Right cardiac atrium (tissue), 5 donors: Measurements from ENCODE around the gene DDAH2. TPM values are rescaled to one million over a fixed set of nuclear protein-coding genes. Genes with fewer than 3 reads are reported as not detected.

Source experiments
- ATAC-seq, 2 donors: fragments of 200-7000 bp; cut with Tn5 transposase; one replicate each; pipeline versions ENCODE4 v1.8.0 to v1.9.1; 2020; ENCODE audit warnings: moderate library complexity in 2 of 2, mild to moderate bottlenecking in 1 of 2
- DNase-seq, 3 donors: peaks; one replicate each; pipeline ENCODE4 v3.0.0-alpha.2; 2020
- H3K27ac ChIP-seq: one replicate; pipeline ENCODE4 v1.5.1; 2013; ENCODE audit warnings: mild to moderate bottlenecking, low read length, control low read depth, moderate library complexity
- H3K27me3 ChIP-seq: one replicate; pipeline ENCODE4 v1.6.1; 2013; ENCODE audit not compliant: control insufficient read depth, insufficient read depth
- H3K4me1 ChIP-seq: one replicate; pipeline ENCODE4 v1.6.1; 2013; ENCODE audit warnings: low read length; ENCODE audit not compliant: control insufficient read depth, insufficient read depth
- H3K4me3 ChIP-seq: one replicate; pipeline ENCODE4 v1.5.1; 2013; ENCODE audit warnings: low read length, control low read depth
- H3K9me3 ChIP-seq: one replicate; pipeline ENCODE4 v1.6.1; 2013; ENCODE audit warnings: low read length; ENCODE audit not compliant: control insufficient read depth
- WGBS: extraction: QIAGEN DNeasy Blood & Tissue Kit; methylation state at CpG from one replicate; pipeline ENCODE4 v1.1.7; 2013; 5-methylcytosine and 5-hydroxymethylcytosine counted together
- intact Hi-C, 4 donors: fragments of 100-400 bp; cut with DNase I; formaldehyde crosslinking; loops; one replicate each; pipeline versions ENCODE4 v1.11.0 to v1.14.0; 2022 to 2023
- microRNA-seq, 2 donors: library from miRNA; unstranded; fragments of <30 nt; microRNA quantifications; one replicate each; pipeline ENCODE4 v1.2.0, GENCODE V29; 2020 to 2021
- polyA plus RNA-seq: library from polyadenylated mRNA; stranded (reverse); fragments of 200-250 nt; gene quantifications from one replicate; pipeline ENCODE4 v1.2.3, GENCODE V29; 2013
- total RNA-seq, 4 donors: library from RNA; stranded (reverse); fragmentation: NEBNext Ultra II Directional; extraction: Animal tissue kit (Norgen Biotek cat#: 25700); gene quantifications; one replicate each; pipeline ENCODE4 v1.2.1, GENCODE V29; 2021
- donor health status: healthy with polysubstance abuse.
- donor health status: DM: no; HTN: yes; CAD: no.
- donor health status: DM: no; HTN: no; CAD: no.
- donor health status: DM: no; HTN: yes; CAD: no; lungs with severe emphysema.
- donor health status: DM: yes; HTN: yes; CAD: no.

The DDAH2 gene
- total and polyA plus RNA-seq, 5 donors: 42.4 to 57.4 (median 51.9) TPM

DNA sequence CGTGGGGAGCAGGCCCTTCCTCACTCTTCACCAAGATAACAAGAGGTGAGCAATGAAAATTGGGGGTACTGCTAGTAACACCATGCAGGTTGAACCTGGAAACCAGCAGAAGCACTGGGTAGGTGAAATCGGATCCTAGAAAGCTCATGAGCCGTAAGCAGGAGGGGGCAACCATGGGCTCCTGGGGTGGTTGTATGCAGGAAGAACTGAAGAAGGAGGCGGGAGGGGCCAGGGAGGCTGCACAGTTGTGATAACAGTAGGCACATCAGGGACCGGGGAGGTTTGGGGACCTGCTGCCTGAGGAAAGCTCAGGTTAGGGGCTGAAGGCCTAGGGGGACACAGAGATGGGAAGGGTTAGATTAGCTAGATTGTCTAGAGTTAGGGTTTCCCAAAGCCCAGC, 42.6 kb downstream of the DDAH2 start:
- no peaks in the 10 kb centered on the region for H3K27me3 ChIP-seq
- no peak overlapping the region for H3K27ac ChIP-seq
- H3K4me3 ChIP-seq: no peak overlapping the region
- intact Hi-C loops: loop anchor here in 3 of 4 donors (10.0 kb wide), 2 partner anchors 178 to 268 kb away; partner anchors contain the start of genes NELFE (in 2 of the 3), SKIC2 (in 2 of the 3) and NEU1 (in 1 of the 3)
- no peaks in the 10 kb centered on the region for H3K4me1 ChIP-seq
- no peak for DNase-seq
- ATAC-seq: no peak
- no peaks in the 10 kb centered on the region for H3K9me3 ChIP-seq
- 76% methylated on average over 5 of the region's 5 CpGs for WGBS

DNA sequence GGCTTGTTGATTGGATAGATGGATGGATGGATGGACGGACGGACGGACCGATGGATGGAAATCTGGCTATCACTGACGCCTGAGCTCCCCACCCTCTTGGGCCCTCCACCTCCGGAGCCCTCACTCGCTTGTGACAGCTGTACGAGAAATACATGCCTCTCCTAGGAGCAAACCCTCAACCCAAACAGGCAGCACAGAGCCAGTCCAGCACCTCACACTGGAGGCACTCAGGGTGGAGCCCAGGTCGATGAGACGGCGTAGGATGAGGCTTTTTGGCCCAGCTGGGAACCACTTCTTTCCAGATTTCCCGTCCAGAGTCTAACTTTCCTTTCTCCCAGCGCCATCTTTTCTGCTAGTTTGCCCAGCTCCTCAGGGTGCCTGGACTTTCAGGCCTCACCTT, 45.5 kb downstream of the DDAH2 start:
- Histone ChIP-seq H3K27me3 (no peaks in the 10 kb centered on the region), H3K27ac (no peak overlapping the region), H3K9me3 (no peaks in the 10 kb centered on the region), H3K4me1 (peaks cover 3% of the 10 kb centered on the region), H3K4me3 (no peak overlapping the region)
- 62% methylated on average over 13 of the region's 13 CpGs for WGBS
- DNase-seq (no peak), ATAC-seq (no peak)
- intact Hi-C loops: loop anchor here in 3 of 4 donors (5.0 to 10.0 kb wide), 4 partner anchors 44 to 271 kb away; partner anchors contain the start of genes NELFE (in 2 of the 3), SKIC2 (in 2 of the 3), DDAH2 (in 1 of the 3) and NEU1 (in 1 of the 3)

DNA sequence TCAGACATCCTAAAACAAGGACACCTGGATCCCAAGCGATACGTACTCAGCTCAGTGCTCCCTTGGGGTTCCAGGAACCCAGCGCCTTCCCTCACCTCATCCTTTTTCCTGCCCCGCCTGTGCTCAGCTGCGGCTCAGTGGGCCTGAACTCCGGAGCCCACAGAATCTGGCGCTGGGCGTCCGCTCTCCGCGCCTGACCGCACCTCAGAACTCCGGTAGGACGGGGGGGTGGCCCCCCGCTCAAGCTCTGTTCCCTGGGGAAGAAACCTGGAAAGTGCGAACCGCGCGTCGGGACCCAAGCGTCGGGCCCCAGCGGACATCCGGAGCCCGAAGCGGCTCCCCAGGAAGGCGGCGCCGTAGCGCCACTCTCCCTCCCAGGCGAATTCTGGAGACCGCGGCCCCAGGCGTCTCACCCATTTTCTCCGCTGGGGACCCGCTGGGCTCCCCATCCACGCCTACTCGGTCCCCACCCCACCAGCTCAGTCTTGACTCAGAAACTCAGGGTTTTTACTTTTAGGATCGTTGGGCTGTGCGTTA, 47.9 kb downstream of the DDAH2 start:
- intact Hi-C loops: loop anchor here in 3 of 4 donors (2.0 to 10.0 kb wide), 5 partner anchors 46 to 274 kb away; partner anchors contain the start of genes NELFE (in 2 of the 3), SKIC2 (in 2 of the 3), DDAH2 (in 1 of the 3) and NEU1 (in 1 of the 3)
- DNase-seq: peak; percentile 41 to 81 (median 80)

DNA sequence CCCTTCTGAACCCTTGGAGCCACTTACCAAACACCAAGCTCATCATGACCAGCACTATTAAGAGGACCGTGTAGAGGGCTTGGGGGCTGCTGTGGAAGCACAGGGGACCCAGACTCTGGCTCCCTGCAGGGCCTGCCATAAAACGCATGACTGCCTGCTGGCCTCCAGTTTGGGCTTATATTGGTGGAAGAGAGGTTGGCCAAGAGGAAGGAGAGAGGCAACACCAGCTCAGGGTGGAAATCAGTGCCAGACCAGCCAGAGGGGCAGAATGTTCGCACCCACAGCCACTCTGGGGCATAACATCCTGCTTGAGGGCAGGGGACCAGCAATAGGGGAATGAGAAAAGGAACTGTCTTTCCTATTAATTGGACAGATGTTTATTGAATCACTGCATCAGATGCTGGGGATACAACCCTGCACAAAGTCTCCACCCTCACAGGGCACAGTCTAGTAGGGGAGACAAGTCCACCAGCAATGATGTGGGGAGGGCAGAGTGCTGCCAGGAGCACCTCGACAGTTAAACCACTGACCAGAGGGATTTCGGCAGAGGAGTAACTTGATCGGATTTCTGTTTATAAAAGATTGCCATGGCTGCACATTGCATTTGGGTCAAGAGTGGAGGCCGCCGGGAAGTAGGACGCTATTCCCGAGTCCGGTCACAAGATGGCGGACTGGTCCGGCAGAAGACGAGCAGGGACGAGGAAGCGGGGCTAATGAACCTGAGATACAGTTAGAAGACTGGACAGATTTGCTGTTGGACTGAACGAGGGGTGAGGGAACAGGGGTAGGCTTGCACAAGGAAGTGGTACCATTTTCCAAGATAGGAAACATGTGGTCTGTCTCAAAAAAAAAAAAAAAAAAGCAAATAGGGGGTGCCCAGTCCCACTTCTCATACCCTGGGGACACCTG, 48.6 kb downstream of the DDAH2 start, which contains the start of gene LY6G5C:
LY6G5C (minus strand) TSS at position 842 of the 909 bp plus-strand sequence; CDS start at position 148, 694 bp downstream.
- Histone ChIP-seq H3K27me3 (no peaks in the 10 kb centered on the region), H3K9me3 (no peaks in the 10 kb centered on the region), H3K27ac (peak within 1 kb of the TSS; percentile 49), H3K4me1 (peaks cover 3% of the 10 kb centered on the region), H3K4me3 (peak within 1 kb of the TSS; percentile 70)
- WGBS: 12% methylated on average over 17 of the region's 17 CpGs
- ATAC-seq (peak; percentile 82 to 86), DNase-seq (peak; percentile 81 to 93 (median 91))
- intact Hi-C loops: loop anchor here in 3 of 4 donors (2.0 to 10.0 kb wide), 5 partner anchors 47 to 274 kb away; partner anchors contain the start of genes NELFE (in 2 of the 3), SKIC2 (in 2 of the 3), DDAH2 (in 1 of the 3) and NEU1 (in 1 of the 3)

More for the DNA sequence above, 47.9 kb downstream of the DDAH2 start:
- Histone ChIP-seq H3K9me3 (no peaks in the 10 kb centered on the region), H3K4me3 (peak overlapping the region; percentile 70), H3K4me1 (peaks cover 3% of the 10 kb centered on the region), H3K27ac (peak overlapping the region; percentile 49), H3K27me3 (no peaks in the 10 kb centered on the region)
- ATAC-seq: peak; percentile 65 to 68
- under 1% methylated on average over 40 of the region's 40 CpGs for WGBS

DNA sequence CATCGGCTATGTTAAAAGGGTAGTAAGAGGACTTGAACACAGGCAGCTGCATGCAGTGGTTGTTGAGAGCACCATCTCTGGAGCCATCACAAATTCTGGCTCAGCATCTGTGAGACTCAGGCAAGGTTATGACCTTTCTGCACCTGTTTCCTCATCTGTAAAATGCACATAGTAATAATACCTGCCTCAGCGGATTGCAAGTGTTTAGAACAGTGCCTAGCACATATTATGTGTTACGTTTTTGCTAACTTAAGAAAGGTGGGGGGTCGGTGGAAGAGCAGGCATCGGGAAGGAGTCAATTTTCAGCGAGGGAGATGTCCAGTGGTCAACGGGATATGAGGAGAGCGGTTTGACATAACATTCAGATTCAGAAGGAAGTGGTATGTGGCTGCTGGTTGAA, 51.1 kb downstream of the DDAH2 start:
- Histone ChIP-seq H3K27ac (no peak overlapping the region), H3K4me1 (peaks cover 3% of the 10 kb centered on the region), H3K27me3 (no peaks in the 10 kb centered on the region), H3K4me3 (no peak overlapping the region), H3K9me3 (no peaks in the 10 kb centered on the region)
- 76% methylated on average over 8 of the region's 8 CpGs for WGBS
- DNase-seq (no peak), ATAC-seq (no peak)
- intact Hi-C loops: no loop called here

Small RNA genes lying within 50 kb of the gene (microRNA-seq; reads per million reads assigned to microRNA genes)
- 0.54 to 1.3 reads per million in 2 donors for gene MIR4646

Other genes with a start within 250 kb of the DDAH2 start
Only the 30 nearest of the 42 such genes appear.
- not detected for gene LTA, start 157.0 kb downstream of the DDAH2 start, total RNA-seq
- 0.07 TPM for gene LTA, start 157.0 kb downstream of the DDAH2 start, polyA plus RNA-seq
- gene TNF, start 153.7 kb downstream of the DDAH2 start, total RNA-seq: under 1 TPM; 0.42 to 0.71 (median 0.53) TPM
- gene TNF, start 153.7 kb downstream of the DDAH2 start, polyA plus RNA-seq: 0.23 TPM
- gene LTB, start 146.9 kb downstream of the DDAH2 start, total RNA-seq: 1 to 10 TPM in 1 of 4 donors, under 1 TPM in 2, not detected in 1; 0.59 to 1.5 (median 0.60) TPM
- gene LTB, start 146.9 kb downstream of the DDAH2 start, polyA plus RNA-seq: 0.61 TPM
- 10 to 100 TPM; 10.2 to 16.6 (median 12.4) TPM for gene LST1, start 143.0 kb downstream of the DDAH2 start, total RNA-seq
- 7.8 TPM for gene LST1, start 143.0 kb downstream of the DDAH2 start, polyA plus RNA-seq
- gene NCR3, start 136.3 kb downstream of the DDAH2 start, total RNA-seq: under 1 TPM in 2 of 4 donors, not detected in 2; 0.26 to 0.31 TPM
- gene NCR3, start 136.3 kb downstream of the DDAH2 start, polyA plus RNA-seq: 0.11 TPM
- gene AIF1, start 114.1 kb downstream of the DDAH2 start, total RNA-seq: 10 to 100 TPM; 17.9 to 29.9 (median 21.3) TPM
- gene AIF1, start 114.1 kb downstream of the DDAH2 start, polyA plus RNA-seq: 14.7 TPM
- gene PRRC2A, start 108.6 kb downstream of the DDAH2 start, total RNA-seq: 100 to 1,000 TPM in 2 of 4 donors, 10 to 100 TPM in 2; 96.9 to 110 (median 103) TPM
- 95.2 TPM for gene PRRC2A, start 108.6 kb downstream of the DDAH2 start, polyA plus RNA-seq
- 100 to 1,000 TPM; 230 to 260 (median 256) TPM for gene BAG6, start 76.6 kb downstream of the DDAH2 start, total RNA-seq
- gene BAG6, start 76.6 kb downstream of the DDAH2 start, polyA plus RNA-seq: 226 TPM
- 1 to 10 TPM in 2 of 4 donors, under 1 TPM in 2; 0.48 to 2.8 (median 1.4) TPM for gene APOM, start 73.4 kb downstream of the DDAH2 start, total RNA-seq
- gene APOM, start 73.4 kb downstream of the DDAH2 start, polyA plus RNA-seq: 3.9 TPM
- 10 to 100 TPM; 18.5 to 20.7 (median 20.1) TPM for gene C6orf47, start 68.5 kb downstream of the DDAH2 start, total RNA-seq
- 21.2 TPM for gene C6orf47, start 68.5 kb downstream of the DDAH2 start, polyA plus RNA-seq
- 10 to 100 TPM; 16.8 to 23.9 (median 20.0) TPM for gene GPANK1, start 64.3 kb downstream of the DDAH2 start, total RNA-seq
- 24.6 TPM for gene GPANK1, start 64.3 kb downstream of the DDAH2 start, polyA plus RNA-seq
- gene CSNK2B, start 63.2 kb downstream of the DDAH2 start, total RNA-seq: 100 to 1,000 TPM; 110 to 123 (median 116) TPM
- 158 TPM for gene CSNK2B, start 63.2 kb downstream of the DDAH2 start, polyA plus RNA-seq
- 1 to 10 TPM; 4.0 to 8.7 (median 5.9) TPM for gene LY6G5B, start 59.3 kb downstream of the DDAH2 start, total RNA-seq
- 4.6 TPM for gene LY6G5B, start 59.3 kb downstream of the DDAH2 start, polyA plus RNA-seq
- gene LY6G5C, start 48.2 kb downstream of the DDAH2 start, total RNA-seq: 1 to 10 TPM; 2.1 to 3.8 (median 2.3) TPM
- 5.0 TPM for gene LY6G5C, start 48.2 kb downstream of the DDAH2 start, polyA plus RNA-seq
- gene ABHD16A, start 26.0 kb downstream of the DDAH2 start, total RNA-seq: 10 to 100 TPM; 28.4 to 37.0 (median 31.7) TPM
- gene ABHD16A, start 26.0 kb downstream of the DDAH2 start, polyA plus RNA-seq: 28.1 TPM
- gene LY6G6F, start 22.4 kb downstream of the DDAH2 start, total RNA-seq: not detected
- gene LY6G6F, start 22.4 kb downstream of the DDAH2 start, polyA plus RNA-seq: not detected
- gene LY6G6D, start 14.0 kb downstream of the DDAH2 start, total RNA-seq: not detected
- not detected for gene LY6G6D, start 14.0 kb downstream of the DDAH2 start, polyA plus RNA-seq
- not detected for gene LY6G6C, start 7.6 kb downstream of the DDAH2 start, total RNA-seq
- 0.18 TPM for gene LY6G6C, start 7.6 kb downstream of the DDAH2 start, polyA plus RNA-seq
- under 1 TPM in 3 of 4 donors, not detected in 1; 0.31 to 0.37 (median 0.35) TPM for gene MPIG6B, start 5.9 kb downstream of the DDAH2 start, total RNA-seq
- gene MPIG6B, start 5.9 kb downstream of the DDAH2 start, polyA plus RNA-seq: 0.20 TPM
- 100 to 1,000 TPM in 3 of 4 donors, 10 to 100 TPM in 1; 99.4 to 153 (median 116) TPM for gene CLIC1, start 7.2 kb upstream of the DDAH2 start, total RNA-seq
- gene CLIC1, start 7.2 kb upstream of the DDAH2 start, polyA plus RNA-seq: 116 TPM
- 1 to 10 TPM; 2.6 to 3.2 (median 3.0) TPM for gene MSH5, start 10.7 kb upstream of the DDAH2 start, total RNA-seq
- gene MSH5, start 10.7 kb upstream of the DDAH2 start, polyA plus RNA-seq: 1.8 TPM
- under 1 TPM in 1 of 4 donors, not detected in 3; 0.50 TPM for gene SAPCD1, start 33.4 kb upstream of the DDAH2 start, total RNA-seq
- 0.25 TPM for gene SAPCD1, start 33.4 kb upstream of the DDAH2 start, polyA plus RNA-seq
- 10 to 100 TPM in 1 of 4 donors, 1 to 10 TPM in 3; 3.4 to 12.8 (median 8.2) TPM for gene VWA7, start 48.0 kb upstream of the DDAH2 start, total RNA-seq
- gene VWA7, start 48.0 kb upstream of the DDAH2 start, polyA plus RNA-seq: 3.2 TPM
- 10 to 100 TPM; 21.7 to 30.6 (median 26.9) TPM for gene VARS1, start 66.5 kb upstream of the DDAH2 start, total RNA-seq
- gene VARS1, start 66.5 kb upstream of the DDAH2 start, polyA plus RNA-seq: 14.8 TPM
- gene LSM2, start 77.7 kb upstream of the DDAH2 start, total RNA-seq: 10 to 100 TPM; 22.8 to 27.3 (median 23.8) TPM
- gene LSM2, start 77.7 kb upstream of the DDAH2 start, polyA plus RNA-seq: 27.0 TPM
- 1 to 10 TPM; 1.6 to 2.8 (median 2.2) TPM for gene HSPA1L, start 86.0 kb upstream of the DDAH2 start, total RNA-seq
- gene HSPA1L, start 86.0 kb upstream of the DDAH2 start, polyA plus RNA-seq: 2.0 TPM
- gene HSPA1A, start 86.2 kb upstream of the DDAH2 start, total RNA-seq: 100 to 1,000 TPM; 167 to 328 (median 273) TPM
- 321 TPM for gene HSPA1A, start 86.2 kb upstream of the DDAH2 start, polyA plus RNA-seq
- gene HSPA1B, start 98.4 kb upstream of the DDAH2 start, total RNA-seq: 100 to 1,000 TPM; 110 to 299 (median 197) TPM
- 114 TPM for gene HSPA1B, start 98.4 kb upstream of the DDAH2 start, polyA plus RNA-seq
- 10 to 100 TPM; 18.5 to 28.2 (median 22.7) TPM for gene NEU1, start 133.5 kb upstream of the DDAH2 start, total RNA-seq
- gene NEU1, start 133.5 kb upstream of the DDAH2 start, polyA plus RNA-seq: 26.0 TPM
- not detected for gene SLC44A4, start 149.7 kb upstream of the DDAH2 start, total RNA-seq
- 0.05 TPM for gene SLC44A4, start 149.7 kb upstream of the DDAH2 start, polyA plus RNA-seq